Activated CD4-positive, alpha-beta T cell treated with anti-CD3 and anti-CD28 coated beads, Interleukin-10, Interleukin-2, amounts not matched to agents 100 ng/mL and 50 ng/mL, durations not matched to agents 16 hours and 8 hours (primary cell): Measurements from ENCODE around the gene TASOR2.

Experiments
- DNase-seq: peaks from one replicate; pipeline ENCODE4 v3.0.0-alpha.2; 2020

TASOR2 gene

GRCh38 chr10:5656737-5657579 lies 27.7 kb upstream of the TASOR2 start:
- no peak for DNase-seq

DNA sequence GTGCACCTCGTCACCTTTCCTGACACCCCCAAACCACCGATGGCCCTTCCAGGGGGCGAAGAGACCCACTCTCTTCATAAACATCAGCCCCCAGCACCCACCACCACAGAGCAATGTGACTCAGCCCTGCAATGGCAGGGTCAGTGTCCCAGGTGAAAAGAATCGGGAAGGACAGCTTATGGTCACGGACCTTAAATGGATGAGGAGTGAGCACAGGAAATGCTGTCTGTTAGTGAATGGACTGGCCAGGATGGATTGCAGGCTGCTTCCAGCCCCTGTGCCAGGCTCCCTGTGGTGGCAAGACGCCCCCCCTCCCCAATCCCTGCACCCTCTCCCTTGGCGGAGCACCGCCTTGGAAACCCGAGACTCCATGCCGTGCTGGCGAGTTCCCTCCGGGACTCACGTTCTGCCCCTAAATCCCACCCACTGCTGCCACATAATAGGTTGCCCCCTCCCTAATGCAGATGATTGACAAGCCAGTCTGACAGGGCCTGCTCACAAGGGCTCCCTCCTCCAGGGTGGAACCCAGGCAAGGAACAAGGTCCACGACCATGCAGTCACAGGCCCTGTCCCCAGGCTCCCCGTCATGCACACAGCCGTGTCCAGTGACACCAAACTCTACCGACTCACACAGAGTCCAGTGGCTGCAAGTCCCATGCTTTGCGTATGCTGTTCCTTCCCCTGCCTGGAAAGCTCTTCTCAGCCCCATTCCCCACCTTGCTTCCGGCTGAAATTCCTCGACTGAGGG lies 25.6 kb upstream of the TASOR2 start:
- no peak for DNase-seq

- DNase-seq = peak; percentile 43
These were observed 24.7 kb upstream of the TASOR2 start for GRCh38 chr10:5659702-5660528.

- DNase-seq = no peak
These were observed 23.6 kb upstream of the TASOR2 start for GRCh38 chr10:5661043-5661442.

DNA sequence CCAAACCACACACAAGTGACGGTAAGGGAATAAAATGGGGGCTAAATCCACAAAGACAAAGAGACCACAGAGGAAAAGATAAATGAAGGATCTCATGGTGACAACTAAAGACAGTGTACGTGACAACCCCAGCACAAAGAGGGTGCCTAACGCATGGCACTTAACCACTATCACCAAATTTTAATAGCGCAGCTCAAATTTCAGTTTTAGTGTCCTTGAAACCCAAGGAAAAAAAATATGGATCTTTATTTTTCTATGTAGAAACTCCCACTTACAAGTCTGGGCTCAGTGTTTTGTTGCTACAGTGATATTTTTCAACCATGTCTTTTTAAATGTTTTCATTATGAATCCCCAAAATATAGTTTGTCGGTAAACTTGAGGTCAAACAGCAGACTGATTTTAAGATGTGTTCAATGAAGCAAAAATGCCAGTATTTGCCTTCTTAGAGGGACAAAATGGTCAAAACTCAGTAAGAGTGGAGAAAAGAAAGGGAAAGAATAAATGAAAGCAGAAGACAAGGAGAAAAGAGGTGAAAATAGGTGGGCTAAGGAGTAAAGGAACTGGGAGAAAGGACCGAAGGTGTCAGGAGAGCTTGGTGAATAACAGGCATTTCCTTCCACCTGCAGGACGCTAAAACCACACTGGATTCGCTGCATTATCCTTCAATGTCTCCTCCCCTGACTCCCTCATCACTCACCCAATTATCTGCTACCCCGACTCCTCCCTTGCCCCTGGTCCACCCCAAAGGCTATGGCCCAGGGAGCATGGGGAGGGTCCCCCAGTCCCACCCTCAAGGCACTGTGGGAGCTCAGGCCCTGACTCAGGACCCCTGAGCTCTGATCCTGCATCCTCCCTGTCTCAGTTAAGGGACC lies 21.7 kb upstream of the TASOR2 start:
- no peak for DNase-seq

DNA sequence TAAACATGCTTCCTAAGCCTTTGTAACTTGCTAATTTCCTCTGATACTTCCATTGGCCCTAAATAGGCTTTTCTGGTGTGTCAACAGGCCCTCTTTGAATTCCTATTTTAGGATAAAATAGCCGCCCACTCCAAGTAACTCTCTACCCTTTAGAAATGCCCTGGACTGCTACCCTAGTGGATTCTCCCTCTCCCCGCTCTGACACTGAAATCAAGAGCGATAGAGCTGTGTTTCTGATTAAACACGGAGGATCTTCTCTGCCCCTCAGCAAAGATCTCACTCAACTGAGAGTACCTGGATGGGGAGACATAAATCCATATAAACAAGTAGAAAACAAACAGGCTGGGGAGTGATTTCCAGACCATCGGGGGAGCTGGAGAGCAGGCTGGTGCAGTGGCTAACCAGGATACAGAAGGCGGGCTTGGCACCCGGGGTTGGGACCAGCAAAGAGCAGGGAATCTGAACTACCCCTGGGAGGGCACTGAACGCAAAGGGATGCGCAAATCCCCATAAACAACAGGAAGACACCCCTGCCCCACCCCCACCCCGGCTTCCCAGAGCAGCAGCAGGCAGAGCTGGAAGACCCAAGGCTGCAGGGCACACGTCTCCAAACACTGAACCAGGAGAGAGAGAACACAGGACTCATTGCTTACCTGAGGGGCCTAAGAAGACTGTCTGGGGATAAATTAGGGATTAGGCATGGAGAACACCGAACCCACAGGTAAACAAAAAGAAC lies 20.8 kb upstream of the TASOR2 start:
- DNase-seq = no peak

- peak; percentile 8 for DNase-seq
These were observed 19.1 kb upstream of the TASOR2 start for GRCh38 chr10:5665373-5666007.

GRCh38 chr10:5666008-5666840 lies 18.4 kb upstream of the TASOR2 start, which contains the start of gene ASB13:
Gene ASB13 (minus strand): TSS chr10:5666595. CDS start chr10:5666551, 44 bp downstream.
- DNase-seq = peak; percentile 50

GRCh38 chr10:5666841-5667630 lies 17.6 kb upstream of the TASOR2 start:
- DNase-seq = no peak

DNA sequence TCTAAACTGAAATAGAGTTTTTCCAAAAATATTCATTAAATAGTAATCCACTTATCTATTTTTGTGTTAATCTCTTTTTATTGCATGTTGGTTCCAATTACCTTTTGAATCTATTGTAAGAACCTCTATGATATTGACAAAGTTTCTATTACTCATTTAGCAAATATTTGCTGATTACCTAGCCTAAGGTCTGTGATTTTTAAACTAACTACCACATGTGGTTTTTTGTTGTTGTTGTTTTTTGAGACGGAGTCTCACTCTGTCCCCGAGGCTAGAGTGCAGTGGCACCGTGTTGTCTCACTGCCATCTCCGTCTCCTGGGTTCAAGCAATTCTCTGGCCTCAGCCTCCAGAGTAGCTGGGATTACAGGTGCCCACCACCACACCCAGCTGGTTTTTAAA lies 16.2 kb upstream of the TASOR2 start:
- no peak for DNase-seq

DNA sequence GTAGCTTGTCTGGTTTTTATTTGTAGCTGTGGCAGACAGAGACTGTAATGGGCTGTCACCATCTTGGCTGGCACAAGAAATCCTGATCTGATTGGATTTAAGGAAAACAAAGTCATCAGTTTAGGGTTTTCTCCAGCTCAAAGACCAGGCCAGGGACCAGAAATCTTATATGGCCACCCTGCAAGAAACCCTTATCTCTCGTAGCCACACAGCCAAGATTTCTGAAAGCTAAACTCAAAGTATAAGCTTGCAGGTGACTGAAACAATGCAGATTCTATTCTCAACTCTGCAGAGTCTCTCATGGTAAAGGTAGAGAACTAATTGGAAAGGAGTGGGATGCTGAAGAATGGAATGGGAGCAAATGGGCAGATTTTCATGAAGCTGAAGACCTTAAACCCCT lies 15.0 kb upstream of the TASOR2 start:
- no peak for DNase-seq

- no peak for DNase-seq
These were observed 13.8 kb upstream of the TASOR2 start for GRCh38 chr10:5670662-5671375.

- DNase-seq = no peak
These were observed 6.1 kb upstream of the TASOR2 start for GRCh38 chr10:5678397-5679036.

- no peak for DNase-seq
These were observed 5.6 kb upstream of the TASOR2 start for GRCh38 chr10:5679037-5679435.

DNA sequence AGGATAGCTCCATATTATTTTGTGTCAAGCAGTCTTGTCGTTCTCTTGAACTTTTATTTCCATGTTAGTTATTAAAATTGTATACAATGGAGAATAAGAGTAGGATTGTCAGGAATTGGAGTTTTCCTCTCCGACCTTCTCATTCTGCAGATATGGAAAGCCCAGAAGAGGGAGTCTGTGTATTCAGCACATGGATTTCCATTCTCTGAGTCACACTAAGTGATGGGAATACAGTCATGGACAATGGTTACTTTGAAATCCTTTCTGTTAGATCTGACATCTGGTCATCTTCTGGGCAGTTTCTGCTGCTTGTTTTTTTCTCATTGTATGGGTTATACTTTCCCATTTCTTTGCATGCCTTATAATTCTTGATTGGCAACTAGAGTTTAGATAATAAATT lies 5.0 kb upstream of the TASOR2 start:
- no peak for DNase-seq

- DNase-seq = no peak
These were observed 2.7 kb upstream of the TASOR2 start for GRCh38 chr10:5681930-5682329.

DNA sequence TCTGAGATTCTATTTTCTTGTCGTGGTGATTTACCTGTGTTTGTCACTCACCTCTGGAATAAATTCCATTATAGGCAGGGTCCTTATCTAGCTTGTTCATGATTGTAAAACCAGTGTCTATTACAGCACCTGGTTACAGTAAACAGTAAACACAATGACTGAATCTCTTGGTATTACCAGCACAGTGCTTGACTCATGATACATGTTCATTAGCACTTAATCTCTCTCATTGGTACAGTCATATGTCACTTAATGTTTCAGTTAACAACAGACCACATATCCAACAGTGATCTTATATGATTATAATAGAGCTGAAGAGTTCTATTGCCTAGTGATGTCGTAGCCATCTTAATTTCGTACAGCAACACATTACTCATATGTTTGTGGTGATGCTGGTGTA lies 1.6 kb upstream of the TASOR2 start:
- DNase-seq = peak; percentile 21
